DMS53 treated with DMSO at 0.1 percent for 48 hours (cell line): ENCODE results near the gene TRNP1.

Experiments used
- DNase-seq: peaks from one replicate; lab custom pipeline; 2025; ENCODE audit not compliant: unreplicated experiment; lab: John Stamatoyannopoulos, UW

Gene TRNP1

GRCh38 chr1:27025718-27026117 is 32.2 kb downstream of the TRNP1 start:
- no peak for DNase-seq

GRCh38 chr1:27026621-27027574 is 33.4 kb downstream of the TRNP1 start:
- peak; percentile 51 for DNase-seq

GRCh38 chr1:27027575-27028250 is 34.2 kb downstream of the TRNP1 start:
- DNase-seq, result peak; percentile 88

GRCh38 chr1:27029517-27029916 is 36.0 kb downstream of the TRNP1 start:
- DNase-seq, result no peak

- DNase-seq, result peak; percentile 78
These were observed 38.0 kb downstream of the TRNP1 start for GRCh38 chr1:27031235-27032118.

GRCh38 chr1:27032119-27032461 is 38.6 kb downstream of the TRNP1 start:
- no peak for DNase-seq

- DNase-seq, result no peak
These were observed 39.7 kb downstream of the TRNP1 start for GRCh38 chr1:27033043-27033746.

GRCh38 chr1:27035344-27035743 is 41.9 kb downstream of the TRNP1 start:
- DNase-seq, result no peak

- no peak for DNase-seq
These were observed 43.2 kb downstream of the TRNP1 start for GRCh38 chr1:27036718-27037117.

- no peak for DNase-seq
These were observed 44.0 kb downstream of the TRNP1 start for GRCh38 chr1:27037518-27037917.

- no peak for DNase-seq
These were observed 44.5 kb downstream of the TRNP1 start for GRCh38 chr1:27038020-27038419.

GRCh38 chr1:27042670-27043069 is 49.2 kb downstream of the TRNP1 start:
- no peak for DNase-seq

GRCh38 chr1:27044613-27045151 is 51.2 kb downstream of the TRNP1 start:
- DNase-seq, result peak; percentile 70

- peak; percentile 23 for DNase-seq
These were observed 52.6 kb downstream of the TRNP1 start for GRCh38 chr1:27045973-27046558.

GRCh38 chr1:27047914-27048313 is 54.4 kb downstream of the TRNP1 start:
- DNase-seq, result no peak

GRCh38 chr1:27049100-27049499 is 55.6 kb downstream of the TRNP1 start:
- no peak for DNase-seq

- no peak for DNase-seq
These were observed 56.1 kb downstream of the TRNP1 start for GRCh38 chr1:27049607-27050006.
